Stimulated activated CD4-positive, alpha-beta T cell treated with anti-CD3 and anti-CD28 coated beads, Interleukin-1b, Interleukin-23, amount 100 ng/mL, for 48 hours (primary cell): ENCODE measurements around the gene TOMM70.
"Not testable (repeated sequence)": the region's sequence is repeated elsewhere in the genome, so short reads cannot be mapped to it uniquely, and the experiment has no call there.

Source experiments
- DNase-seq: peaks from one replicate; pipeline ENCODE4 v3.0.0-alpha.2; 2020

The TOMM70 gene

DNA sequence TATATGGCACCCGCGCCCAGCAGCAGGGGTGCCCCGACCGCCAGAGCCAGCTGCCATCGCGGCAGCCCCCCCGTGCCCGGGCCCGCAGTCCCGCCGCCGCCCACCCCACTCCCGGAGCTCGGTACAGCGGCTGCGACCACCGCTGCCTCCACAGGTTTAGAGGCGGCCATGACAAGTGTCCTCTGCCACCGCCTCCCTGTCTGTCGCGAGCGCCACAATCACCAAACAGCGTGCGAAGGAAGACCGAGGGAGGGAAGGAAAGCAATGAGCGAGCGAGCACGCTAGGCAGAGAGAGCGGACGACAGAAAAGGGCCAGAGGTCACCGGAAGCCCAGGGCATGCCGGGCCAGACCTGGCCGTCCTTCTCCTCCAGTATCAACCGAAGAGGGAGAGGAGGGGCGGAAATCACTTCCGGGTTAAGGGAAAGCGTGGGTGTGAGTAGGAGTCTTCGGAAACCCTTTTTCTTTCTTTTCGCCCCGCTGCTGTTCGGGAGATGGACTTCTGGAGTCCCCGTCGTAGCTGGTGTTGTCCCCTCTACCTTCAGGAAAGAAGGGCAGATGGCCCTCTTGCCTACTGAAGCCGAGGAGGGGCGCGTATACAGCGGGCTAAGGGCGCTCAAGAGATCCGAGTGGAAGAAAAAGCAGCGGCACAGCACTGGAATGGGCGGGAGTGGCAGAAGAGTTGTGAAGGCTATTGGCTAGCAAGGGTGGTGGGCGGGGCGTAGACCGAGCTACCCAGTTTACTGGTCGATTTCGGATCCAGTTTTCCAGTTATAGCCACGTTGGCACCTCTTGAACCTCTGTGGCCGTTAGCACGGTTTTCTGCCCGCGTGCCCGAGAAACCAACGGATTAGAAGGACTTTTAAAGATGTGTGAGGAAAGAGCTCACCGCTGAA, at the start of gene TOMM70, which contains the start of gene LNP1:
Gene TOMM70, minus strand, starts transcription at position 310 of the 894 bp plus-strand sequence. Its CDS starts 140 bp downstream, at position 170.
Gene LNP1, plus strand, starts transcription at position 760 of the 894 bp plus-strand sequence. CDS start 28,191 bp downstream, outside the sequence.
- DNase-seq: peak; percentile 96

DNA sequence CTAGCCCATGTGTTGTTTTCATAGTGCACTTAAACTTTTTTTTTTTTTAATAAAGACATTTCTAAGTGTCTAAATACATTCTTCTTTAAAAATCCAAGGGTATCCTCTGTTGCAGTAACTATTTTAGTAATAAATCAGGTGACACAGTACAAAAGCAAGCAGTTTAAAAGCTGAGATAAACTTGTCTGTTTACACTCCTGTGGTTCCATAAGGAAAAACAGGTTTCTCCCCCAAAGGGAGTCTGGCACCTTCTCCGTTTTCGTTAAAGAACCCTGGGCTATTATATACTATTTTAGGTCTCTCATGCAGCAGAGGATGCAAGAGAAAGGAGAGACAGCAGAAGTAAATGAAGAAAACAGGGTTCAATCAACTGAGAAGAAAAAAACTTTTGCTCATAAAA, 48.3 kb upstream of the TOMM70 start:
- DNase-seq: no peak

GRCh38 chr3:100448079-100448478, 47.2 kb upstream of the TOMM70 start:
- DNase-seq: no peak

DNA sequence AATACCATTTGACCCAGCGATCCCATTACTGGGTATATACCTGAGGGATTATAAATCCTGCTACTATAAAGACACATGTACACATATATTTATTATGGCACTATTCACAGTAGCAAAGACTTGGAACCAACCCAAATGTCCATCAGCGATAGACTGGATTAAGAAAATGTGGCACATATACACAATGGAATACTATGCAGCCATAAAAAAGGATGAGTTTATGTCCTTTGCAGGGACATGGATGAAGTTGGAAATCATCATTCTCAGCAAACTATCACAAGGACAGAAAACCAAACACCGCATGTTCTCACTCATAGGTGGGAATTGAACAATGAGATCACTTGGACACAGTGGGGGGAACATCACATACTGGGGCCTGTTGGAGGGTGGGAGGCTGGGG, 46.2 kb upstream of the TOMM70 start:
- DNase-seq: not testable (repeated sequence)

DNA sequence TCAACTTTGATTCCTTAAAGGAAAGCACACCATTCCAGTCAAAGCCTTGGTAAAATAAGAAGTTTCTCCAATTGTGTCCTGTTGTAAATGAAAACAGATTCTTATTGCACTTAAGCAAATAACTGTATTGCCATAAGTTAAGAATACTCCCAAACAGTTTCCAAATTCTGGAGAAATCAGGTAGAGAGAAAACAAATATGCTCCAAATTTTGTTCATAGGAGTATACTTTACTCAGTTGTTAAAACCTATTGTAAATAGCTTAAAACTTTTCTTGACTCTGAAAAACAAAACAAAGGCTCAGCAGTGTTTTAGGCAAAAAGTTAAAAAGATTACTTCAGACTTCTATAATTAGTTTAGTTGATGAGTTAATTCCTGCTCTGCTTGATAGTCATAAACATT, 42.8 kb upstream of the TOMM70 start:
- no peak for DNase-seq

- no peak for DNase-seq
Observed at GRCh38 chr3:100440895-100441294, 40.0 kb upstream of the TOMM70 start.

GRCh38 chr3:100438623-100438974, 37.7 kb upstream of the TOMM70 start:
- no peak for DNase-seq

DNA sequence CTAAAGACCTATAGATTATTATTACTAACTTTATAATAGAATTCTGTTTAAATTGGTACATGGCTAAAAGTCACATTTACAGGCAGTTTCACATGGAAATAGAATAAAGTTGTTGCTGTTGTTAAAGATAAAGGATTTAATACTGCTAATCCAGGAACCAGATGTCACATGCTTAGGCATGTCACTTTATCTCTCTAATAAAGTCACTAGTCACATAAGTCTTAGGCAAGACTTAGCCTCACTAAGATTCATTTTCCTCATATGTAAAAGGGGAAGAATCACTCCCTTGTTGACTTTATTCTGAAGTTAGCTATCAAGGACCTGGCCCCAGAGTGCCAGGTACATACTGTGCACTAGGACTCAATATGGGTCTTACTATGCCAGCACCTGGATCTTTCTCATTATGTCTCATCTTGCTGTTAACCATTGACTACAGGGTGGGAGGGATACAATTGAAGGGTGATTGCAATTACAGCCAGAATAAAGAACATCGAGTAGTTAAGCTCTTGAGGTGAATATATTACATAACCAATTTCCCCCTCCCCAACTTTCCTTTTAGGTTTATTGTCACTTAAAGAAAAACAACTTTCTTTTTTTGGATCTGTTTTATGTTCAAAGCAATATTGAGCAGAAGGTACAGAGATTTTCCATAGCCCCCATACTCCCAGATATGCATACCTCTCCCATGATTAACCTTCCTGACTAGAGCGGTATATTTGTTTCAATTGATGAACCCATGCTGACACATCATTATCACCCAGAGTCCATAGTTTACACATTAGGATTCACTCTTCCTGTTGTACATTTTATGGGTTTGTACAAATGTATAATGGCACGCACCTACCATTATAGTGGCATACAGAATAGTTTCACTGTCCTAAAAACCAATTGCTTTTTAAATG, 37.1 kb upstream of the TOMM70 start:
- no peak for DNase-seq

DNA sequence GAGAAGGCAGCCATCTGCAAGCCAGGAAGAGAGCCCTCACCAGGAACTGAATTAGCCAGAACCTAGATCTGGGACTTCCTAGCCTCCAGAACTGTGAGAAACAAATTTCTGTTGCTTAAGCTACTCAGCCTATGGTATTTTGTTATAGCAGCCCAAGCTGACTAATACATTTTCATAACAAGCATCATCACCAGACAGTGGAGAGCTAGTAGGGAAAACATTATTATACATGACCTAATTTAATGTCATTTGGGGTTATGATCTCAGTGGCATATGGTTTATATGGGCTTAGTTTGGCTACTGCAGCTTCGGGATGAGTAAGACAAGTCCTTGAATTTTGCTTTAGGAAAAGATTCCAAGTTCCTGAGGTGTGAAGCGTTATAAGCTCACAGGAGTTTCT, 36.1 kb upstream of the TOMM70 start:
- DNase-seq: no peak

- no peak for DNase-seq
Observed at GRCh38 chr3:100429187-100429716, 28.4 kb upstream of the TOMM70 start.

DNA sequence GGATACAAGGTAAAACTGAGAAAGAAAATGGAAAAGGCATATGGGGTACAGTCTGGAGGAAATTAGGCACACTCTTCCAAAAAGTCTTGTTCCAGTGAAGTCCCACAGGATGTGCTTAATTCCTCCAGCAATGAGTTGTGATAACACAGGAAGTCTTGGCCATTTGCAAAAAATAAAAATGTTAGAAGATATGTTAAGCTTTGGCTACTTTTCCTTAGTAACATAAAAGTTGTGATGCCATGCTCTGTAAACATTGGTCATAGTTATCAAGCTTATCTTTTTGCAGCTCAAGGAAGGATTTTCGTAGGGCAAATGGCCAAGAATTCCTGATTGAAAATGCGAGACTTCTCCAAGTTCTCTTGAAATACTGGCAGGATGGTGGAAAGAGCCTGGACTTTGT, 26.8 kb upstream of the TOMM70 start:
- DNase-seq: no peak

- no peak for DNase-seq
Observed at GRCh38 chr3:100426067-100426682, 25.3 kb upstream of the TOMM70 start.

- DNase-seq: no peak
Observed at GRCh38 chr3:100425316-100425715, 24.4 kb upstream of the TOMM70 start.

GRCh38 chr3:100424261-100424660, 23.4 kb upstream of the TOMM70 start:
- DNase-seq: no peak

- DNase-seq: no peak
Observed at GRCh38 chr3:100423611-100424010, 22.7 kb upstream of the TOMM70 start.

- DNase-seq: no peak
Observed at GRCh38 chr3:100420885-100421284, 20.0 kb upstream of the TOMM70 start.

GRCh38 chr3:100419406-100419805, 18.5 kb upstream of the TOMM70 start:
- DNase-seq: no peak

DNA sequence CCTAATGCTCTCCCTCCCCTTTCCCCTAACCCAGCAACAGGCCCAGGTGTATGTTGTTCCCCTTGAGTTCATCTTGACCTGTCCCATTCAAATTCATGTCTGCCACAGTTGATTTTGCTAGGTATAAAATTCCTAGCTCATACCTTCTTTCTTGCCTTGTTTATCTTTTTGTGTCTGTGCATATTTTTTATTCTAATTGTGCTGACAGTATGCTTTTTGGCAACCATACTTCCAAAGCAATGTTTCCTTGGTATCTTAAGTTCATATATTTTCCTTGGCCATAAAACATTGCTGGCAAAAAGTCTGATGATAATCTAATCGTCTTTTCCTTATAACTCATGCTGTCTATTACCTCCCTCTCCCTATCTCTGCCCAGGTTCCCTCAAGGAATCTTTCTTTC, 16.0 kb upstream of the TOMM70 start:
- no peak for DNase-seq

- DNase-seq: no peak
Observed at GRCh38 chr3:100416176-100416575, 15.3 kb upstream of the TOMM70 start.

DNA sequence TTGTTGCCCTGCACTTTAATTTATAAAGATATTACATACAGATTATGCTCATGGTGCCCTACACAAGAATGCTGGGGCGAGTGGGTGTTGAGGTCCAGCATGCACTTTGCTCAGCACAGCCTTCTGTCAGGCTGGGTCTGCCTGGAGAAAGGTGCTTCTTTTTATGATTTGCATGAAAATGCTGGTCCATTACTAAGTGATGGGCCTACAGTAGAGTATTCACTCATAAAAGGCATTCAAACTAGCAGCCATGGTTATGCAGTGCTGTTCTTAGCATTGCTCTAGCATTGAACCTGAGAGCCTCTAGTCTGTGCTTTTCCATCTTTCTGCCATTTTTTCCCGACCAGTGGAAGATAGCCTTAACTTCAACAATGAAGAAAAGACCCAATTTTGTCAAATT, 12.7 kb upstream of the TOMM70 start:
- DNase-seq: no peak

- DNase-seq: no peak
Observed at GRCh38 chr3:100412912-100413590, 12.2 kb upstream of the TOMM70 start.
